Parathyroid adenoma (tissue), 2 donors: ENCODE measurements around the gene NFYC.
A peak's percentile ranks its signal among the peaks of the same experiment; 100 is the strongest.

Source experiments
- H2AFZ ChIP-seq: fragments of 300-600 bp; sonication (generic); one replicate; pipeline ENCODE4 v1.7.0; 2017; ENCODE audit warnings: antibody characterized with exemption, mild to moderate bottlenecking
- H3K27ac ChIP-seq: fragments of 300-600 bp; sonication (generic); one replicate; pipeline ENCODE4 v1.7.0; 2017
- H3K27me3 ChIP-seq: fragments of 300-600 bp; sonication (generic); one replicate; pipeline ENCODE4 v1.7.0; 2017; ENCODE audit warnings: low read length; ENCODE audit not compliant: control insufficient read depth, insufficient read depth
- H3K36me3 ChIP-seq: fragments of 300-600 bp; sonication (generic); one replicate; pipeline ENCODE4 v1.7.0; 2017; ENCODE audit warnings: low read length; ENCODE audit not compliant: control insufficient read depth, insufficient read depth
- H3K4me1 ChIP-seq: fragments of 300-600 bp; sonication (generic); one replicate; pipeline ENCODE4 v1.7.0; 2017; ENCODE audit warnings: control low read depth
- H3K4me2 ChIP-seq: fragments of 300-600 bp; sonication (generic); one replicate; pipeline ENCODE4 v1.7.0; 2017; ENCODE audit warnings: low read length
- H3K4me3 ChIP-seq: fragments of 300-600 bp; sonication (generic); one replicate; pipeline ENCODE4 v1.7.0; 2017; ENCODE audit warnings: low read depth, low read length
- H3K79me2 ChIP-seq: fragments of 300-600 bp; sonication (generic); one replicate; pipeline ENCODE4 v1.7.0; 2017; ENCODE audit warnings: control low read depth
- H3K9ac ChIP-seq: fragments of 300-600 bp; sonication (generic); one replicate; pipeline ENCODE4 v1.7.0; 2017; ENCODE audit warnings: mild to moderate bottlenecking
- H3K9me3 ChIP-seq: fragments of 300-600 bp; sonication (generic); one replicate; pipeline ENCODE4 v1.7.0; 2017; ENCODE audit warnings: low read length; ENCODE audit not compliant: control insufficient read depth
- CTCF ChIP-seq: fragments of 300-600 bp; sonication (generic); IDR thresholded peaks from one replicate; pipeline ENCODE4 v1.7.0; 2017; ENCODE audit warnings: antibody characterized with exemption, mild to moderate bottlenecking
- donor health status: primary hyperparathyroidism.

NFYC gene

GRCh38 chr1:40687661-40688060 lies 3.8 kb upstream of the NFYC start:
- Histone ChIP-seq H3K36me3 (no peaks in the 10 kb centered on the region), H3K27ac (no peak overlapping the region), H2AFZ (no peak overlapping the region), H3K79me2 (no peaks in the 10 kb centered on the region), H3K4me1 (no peaks in the 10 kb centered on the region), H3K27me3 (no peaks in the 10 kb centered on the region), H3K4me2 (no peak overlapping the region), H3K9ac (no peak overlapping the region), H3K4me3 (no peak overlapping the region), H3K9me3 (no peaks in the 10 kb centered on the region)
- TF ChIP-seq CTCF = no peak

GRCh38 chr1:40689737-40690136 lies 1.8 kb upstream of the NFYC start:
- Histone ChIP-seq H3K79me2 (peaks cover 16% of the 10 kb centered on the region), H3K9me3 (no peaks in the 10 kb centered on the region), H3K36me3 (no peaks in the 10 kb centered on the region), H3K27me3 (no peaks in the 10 kb centered on the region), H3K27ac (no peak overlapping the region), H3K4me3 (no peak overlapping the region), H3K4me1 (no peaks in the 10 kb centered on the region), H3K4me2 (no peak overlapping the region), H2AFZ (no peak overlapping the region), H3K9ac (no peak overlapping the region)
- TF ChIP-seq CTCF = no peak

- H3K79me2 ChIP-seq = peaks cover 25% of the 10 kb centered on the region
- no peaks in the 10 kb centered on the region for H3K36me3 ChIP-seq
- H3K27ac ChIP-seq = peak overlapping the region; percentile 99
- H3K27me3 ChIP-seq = no peaks in the 10 kb centered on the region
- no peak for TF ChIP-seq CTCF
- H3K4me2 ChIP-seq = peak overlapping the region; percentile 85
- peak overlapping the region; percentile 95 for H3K4me3 ChIP-seq
- peaks cover 5% of the 10 kb centered on the region for H3K4me1 ChIP-seq
- H2AFZ ChIP-seq = peak overlapping the region; percentile 86
- H3K9me3 ChIP-seq = no peaks in the 10 kb centered on the region
- H3K9ac ChIP-seq = no peak overlapping the region
Observed at GRCh38 chr1:40690771-40691537, 550 bp upstream of the NFYC start.

DNA sequence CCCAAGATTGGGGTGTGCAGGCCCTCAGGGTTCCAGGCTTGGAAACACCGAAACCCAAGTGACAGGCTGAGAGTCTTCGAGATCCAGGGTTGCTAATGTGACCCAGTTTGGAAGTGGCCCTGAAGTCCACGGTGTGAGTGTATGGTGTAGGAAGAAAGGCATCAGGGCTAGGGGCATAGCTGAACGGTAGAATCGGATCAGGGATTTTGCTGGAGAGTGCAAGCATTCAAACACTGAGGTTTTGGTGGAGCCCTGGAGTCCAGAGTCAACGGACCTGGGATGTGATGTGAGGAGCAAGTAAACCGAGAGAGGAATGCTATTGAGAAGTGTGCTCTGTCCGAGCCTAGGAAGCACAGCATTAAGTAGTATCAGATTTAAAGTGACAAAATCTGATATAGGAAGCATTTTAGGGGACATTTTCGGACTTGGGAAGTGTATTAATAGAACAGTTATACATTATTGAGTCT lies 958 bp downstream of the NFYC start:
- TF ChIP-seq CTCF = no peak
- Histone ChIP-seq H3K4me3 (peak overlapping the region; percentile 95), H2AFZ (peak overlapping the region; percentile 86)

GRCh38 chr1:40693425-40693824 lies 1.9 kb downstream of the NFYC start:
- Histone ChIP-seq H3K36me3 (no peaks in the 10 kb centered on the region), H3K4me2 (peak overlapping the region; percentile 85), H3K9me3 (no peaks in the 10 kb centered on the region), H3K9ac (no peak overlapping the region), H3K27me3 (no peaks in the 10 kb centered on the region), H3K79me2 (peaks cover 28% of the 10 kb centered on the region), H2AFZ (no peak overlapping the region), H3K27ac (no peak overlapping the region), H3K4me1 (peaks cover 20% of the 10 kb centered on the region), H3K4me3 (peak overlapping the region; percentile 95)
- no peak for TF ChIP-seq CTCF

More for the DNA sequence above, 958 bp downstream of the NFYC start:
- Histone ChIP-seq H3K9ac (no peak overlapping the region), H3K9me3 (no peaks in the 10 kb centered on the region), H3K27ac (peak overlapping the region; percentile 99), H3K79me2 (peaks cover 25% of the 10 kb centered on the region), H3K36me3 (no peaks in the 10 kb centered on the region), H3K4me1 (peaks cover 20% of the 10 kb centered on the region), H3K27me3 (no peaks in the 10 kb centered on the region), H3K4me2 (peak overlapping the region; percentile 85)
